Endothelial cell (in vitro differentiated cells): ENCODE results near the gene NRK. TPM values are rescaled to one million over a fixed set of nuclear protein-coding genes. Genes with fewer than 3 reads are reported as not detected.

Experiments used
- DNase-seq: peaks from one replicate; pipeline ENCODE4 v3.0.0; 2021; ENCODE audit warnings: low spot score
- H3K27ac Mint-ChIP-seq: one replicate; pipeline ENCODE4 v1.8.0; 2021; ENCODE audit warnings: mixed read lengths, inconsistent platforms; ENCODE audit not compliant: unreplicated experiment
- H3K27me3 Mint-ChIP-seq: one replicate; pipeline ENCODE4 v1.8.0; 2021; ENCODE audit warnings: mild to moderate bottlenecking, moderate library complexity, mixed read lengths, inconsistent platforms; ENCODE audit not compliant: unreplicated experiment
- H3K36me3 Mint-ChIP-seq: one replicate; pipeline ENCODE4 v1.8.0; 2021; ENCODE audit warnings: mild to moderate bottlenecking, low read depth, mixed read lengths, inconsistent platforms; ENCODE audit not compliant: unreplicated experiment
- H3K4me1 Mint-ChIP-seq: one replicate; pipeline ENCODE4 v1.8.0; 2021; ENCODE audit warnings: mild to moderate bottlenecking, mixed read lengths, inconsistent platforms; ENCODE audit not compliant: unreplicated experiment
- H3K4me3 Mint-ChIP-seq: one replicate; pipeline ENCODE4 v1.8.0; 2021; ENCODE audit warnings: mild to moderate bottlenecking, mixed read lengths, inconsistent platforms; ENCODE audit not compliant: unreplicated experiment
- H3K9me3 Mint-ChIP-seq: one replicate; pipeline ENCODE4 v1.8.0; 2021; ENCODE audit warnings: mixed read lengths, inconsistent platforms; ENCODE audit not compliant: unreplicated experiment
- CTCF ChIP-seq: fragments of 200-600 bp; sonication (generic); IDR thresholded peaks from one replicate; pipeline ENCODE4 v1.5.0; 2021; ENCODE audit warnings: antibody characterized with exemption; ENCODE audit not compliant: unreplicated experiment
- total RNA-seq: library from RNA; stranded (reverse); fragmentation: NEBNext Ultra II Directional; extraction: Animal tissue kit (Norgen Biotek cat#: 25700); gene quantifications from one replicate; pipeline ENCODE4 v1.2.1, GENCODE V29; 2021; ENCODE audit not compliant: unreplicated experiment

The NRK gene
- total RNA-seq, 1 donor from 2014 or later = 1.8 TPM

DNA sequence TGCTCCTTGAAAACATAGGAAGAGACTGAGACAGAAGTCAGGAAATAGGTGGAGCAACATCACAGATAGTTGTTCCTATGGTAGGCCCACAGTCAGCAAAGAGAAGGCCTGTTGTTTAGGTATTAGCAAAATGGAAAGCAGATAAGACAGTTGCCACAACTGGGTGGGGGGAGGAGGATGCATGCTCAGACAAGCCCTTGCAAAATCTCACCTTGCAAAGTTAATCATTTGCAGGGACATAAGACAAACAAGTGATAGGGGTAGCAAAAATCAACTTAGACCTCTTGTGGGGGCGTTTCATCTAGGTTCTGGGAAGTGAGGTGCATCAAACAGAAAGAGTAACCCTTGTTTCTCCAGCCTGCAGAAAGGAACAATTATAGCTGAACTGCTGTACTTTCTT, 185.5 kb downstream of the NRK start:
- peaks cover 6% of the 10 kb centered on the region for H3K9me3 Mint-ChIP-seq
- no peaks in the 10 kb centered on the region for H3K36me3 Mint-ChIP-seq
- no peaks in the 10 kb centered on the region for H3K4me1 Mint-ChIP-seq
- no peak overlapping the region for H3K4me3 Mint-ChIP-seq
- H3K27me3 Mint-ChIP-seq = no peaks in the 10 kb centered on the region
- no peak overlapping the region for H3K27ac Mint-ChIP-seq
- no peak for DNase-seq
- TF ChIP-seq CTCF = no peak

Other genes with a start within 250 kb of the NRK start
- not detected for gene SERPINA7, start 216.2 kb downstream of the NRK start, total RNA-seq